Right renal cortex interstitium (tissue), 3 donors: ENCODE measurements around the gene HSFX1. TPM values are rescaled to one million over a fixed set of nuclear protein-coding genes. Genes with fewer than 3 reads are reported as not detected.

Source experiments
- DNase-seq, 3 donors: peaks; one replicate each; pipeline ENCODE4 v3.0.0-alpha.2; 2013; ENCODE audit warnings: low read depth in 3 of 3, low spot score in 2 of 3
- polyA plus RNA-seq, 3 donors: library from polyadenylated mRNA; unstranded; fragments of 120-200 nt; gene quantifications; one replicate each; pipeline ENCODE4 v1.2.1, GENCODE V29; 2013; ENCODE audit not compliant: insufficient read length in 3 of 3

The HSFX1 gene
- polyA plus RNA-seq, 3 donors, result 1.4 to 1.9 (median 1.5) TPM

DNA sequence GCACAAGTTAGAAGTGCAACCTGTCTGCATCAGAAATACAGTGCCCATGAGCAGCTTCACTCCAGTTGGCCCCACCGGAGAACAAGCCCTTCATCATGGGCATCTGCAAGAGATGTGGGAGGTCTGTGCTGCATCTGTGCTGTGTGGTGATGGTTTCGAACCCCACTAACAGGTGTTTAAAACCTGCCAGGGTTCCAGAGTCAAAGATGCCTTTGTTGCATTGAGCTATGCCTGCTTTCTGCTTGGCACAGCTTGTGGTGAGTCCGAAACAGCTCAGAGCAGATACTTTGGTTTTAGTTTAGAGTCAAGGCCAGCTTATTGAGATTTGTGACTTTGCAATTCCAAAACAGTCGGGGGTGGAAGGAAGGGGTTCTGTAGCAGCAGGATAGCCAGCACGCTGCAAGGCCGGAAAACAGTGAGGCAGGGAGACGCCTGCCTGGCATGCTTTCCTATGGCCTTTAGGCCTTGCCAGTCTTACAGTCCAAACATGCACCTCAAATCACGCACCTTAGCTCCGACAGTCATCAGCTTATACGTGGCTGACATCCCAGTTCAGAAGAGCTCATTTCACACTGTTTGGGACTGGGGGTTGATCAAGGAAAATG, 29.7 kb downstream of the HSFX1 start:
- no peak for DNase-seq

GRCh38 chrX:149804102-149804501, 30.2 kb downstream of the HSFX1 start:
- DNase-seq, result no peak

GRCh38 chrX:149807747-149808458, 34.0 kb downstream of the HSFX1 start:
- DNase-seq, result no peak

DNA sequence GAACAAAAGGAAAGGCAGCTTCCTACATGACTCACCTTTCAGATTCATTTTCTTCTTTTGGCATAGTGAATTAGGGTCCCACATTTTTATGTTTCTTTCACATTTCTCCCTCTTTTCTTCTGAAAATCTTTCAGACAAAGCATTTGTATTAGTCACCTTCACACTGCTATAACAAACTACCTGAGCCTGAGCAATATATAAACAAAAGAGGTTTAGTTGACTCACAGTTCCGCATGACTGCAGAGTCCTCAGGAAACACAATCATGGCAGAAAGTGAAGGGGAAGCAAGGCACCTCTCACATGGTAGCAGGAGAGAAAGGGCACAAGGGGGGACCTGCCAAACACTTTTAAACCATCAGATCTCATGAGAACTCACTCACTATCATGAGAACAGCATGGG, 44.8 kb downstream of the HSFX1 start:
- no peak for DNase-seq

- no peak for DNase-seq
These were observed 45.5 kb downstream of the HSFX1 start for GRCh38 chrX:149819371-149819770.

DNA sequence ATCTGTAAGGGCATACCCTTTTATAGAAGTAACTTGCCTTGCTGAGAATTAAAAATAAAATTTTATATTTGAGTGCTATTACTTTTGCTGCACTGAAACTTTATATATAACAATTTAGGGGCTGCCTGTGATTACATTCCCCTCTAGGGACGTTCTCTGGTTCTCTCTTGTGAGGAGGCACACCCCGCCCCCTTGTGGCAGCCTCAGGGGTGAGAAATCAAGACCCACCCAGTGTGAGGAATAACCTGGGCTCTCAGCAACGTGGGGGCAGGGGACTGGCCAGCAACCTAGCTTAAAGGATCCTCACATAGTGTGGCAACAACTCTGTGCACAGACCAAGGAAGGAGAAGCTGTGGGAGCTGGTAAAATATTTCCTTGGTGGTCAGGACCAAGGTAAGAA, 51.6 kb downstream of the HSFX1 start:
- DNase-seq, result no peak

Other genes starting within 250 kb of the HSFX1 start
- 10 to 100 TPM; 18.3 to 23.0 (median 22.5) TPM for gene EOLA1, start 233.1 kb upstream of the HSFX1 start, polyA plus RNA-seq
- not detected for gene HSFX3, start 224.1 kb upstream of the HSFX1 start, polyA plus RNA-seq
- not detected for gene MAGEA9B, start 186.6 kb upstream of the HSFX1 start, polyA plus RNA-seq
- gene HSFX2, start 178.8 kb upstream of the HSFX1 start, polyA plus RNA-seq, result 1 to 10 TPM in 1 of 3 donors, under 1 TPM in 2; 0.54 to 1.0 (median 0.71) TPM
- gene TMEM185A, start 142.3 kb upstream of the HSFX1 start, polyA plus RNA-seq, result 10 to 100 TPM; 41.2 to 45.7 (median 44.6) TPM
- not detected for gene MAGEA11, start 62.0 kb upstream of the HSFX1 start, polyA plus RNA-seq
- not detected for gene MAGEA9, start 7.9 kb downstream of the HSFX1 start, polyA plus RNA-seq
- under 1 TPM in 1 of 3 donors, not detected in 2; 0.15 TPM for gene MAGEA8, start 107.1 kb downstream of the HSFX1 start, polyA plus RNA-seq
- gene HSFX4, start 155.5 kb downstream of the HSFX1 start, polyA plus RNA-seq, result under 1 TPM in 2 of 3 donors, not detected in 1; 0.17 to 0.50 TPM
- gene EOLA2, start 164.4 kb downstream of the HSFX1 start, polyA plus RNA-seq, result 10 to 100 TPM; 29.1 to 31.6 (median 30.6) TPM